NCI-H2196 (cell line): ENCODE results near the gene FBLN2.
"Not testable (repeated sequence)": the region's sequence is repeated elsewhere in the genome, so short reads cannot be mapped to it uniquely, and the experiment has no call there.

Experiments used
- DNase-seq: peaks from one replicate; lab custom pipeline; 2025; ENCODE audit not compliant: unreplicated experiment; lab: John Stamatoyannopoulos, UW

The FBLN2 gene

DNA sequence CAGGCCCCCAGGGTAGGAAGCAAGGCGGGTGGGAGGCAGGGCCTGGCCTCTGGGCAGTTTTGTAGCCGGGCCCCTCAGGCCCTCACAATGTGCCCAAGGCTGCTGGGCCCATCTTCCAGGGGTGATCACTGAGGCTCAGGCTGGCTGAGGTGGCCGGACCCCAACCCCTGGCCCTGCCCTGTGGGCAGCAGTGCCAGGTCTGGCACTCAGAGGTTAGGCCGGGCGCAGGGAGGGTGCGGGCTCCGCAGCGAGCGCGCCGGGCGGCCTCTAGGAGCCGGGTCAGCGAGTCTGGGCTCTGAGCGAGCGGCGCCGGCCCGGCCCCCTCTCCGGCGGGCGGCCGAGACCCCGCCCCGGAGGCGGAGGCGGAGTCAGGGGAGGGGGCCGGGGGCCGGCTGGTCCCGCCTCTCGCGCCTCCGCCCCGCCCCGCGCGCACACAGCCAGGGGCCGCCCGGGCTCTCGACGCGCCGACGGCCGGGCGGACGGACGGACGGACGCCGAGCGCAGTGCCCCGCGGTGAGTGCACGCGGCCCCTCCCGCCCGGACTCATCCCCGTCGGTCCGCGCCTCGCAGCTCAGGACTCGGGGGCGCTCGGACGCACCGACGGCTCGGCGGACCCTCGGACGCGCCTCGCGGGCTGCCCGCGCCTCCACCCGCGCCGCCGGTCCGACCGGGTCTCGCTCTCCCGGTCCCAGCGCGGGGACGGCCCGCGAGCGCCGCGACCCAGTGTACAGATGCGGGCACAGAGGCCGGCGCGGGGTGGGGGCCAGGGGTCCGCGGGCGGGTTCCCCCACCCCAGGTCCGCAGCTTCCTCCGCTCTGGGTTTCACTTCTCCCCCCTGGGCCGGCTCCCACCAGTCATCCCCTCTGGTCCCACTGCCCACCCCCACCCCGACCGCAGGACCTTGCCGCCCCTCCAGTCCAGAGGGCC, at the start of gene FBLN2:
FBLN2 (plus strand) TSS at position 430 of the 927 bp plus-strand sequence. CDS start 21,231 bp downstream, outside the sequence.
- peak; percentile 57 for DNase-seq

DNA sequence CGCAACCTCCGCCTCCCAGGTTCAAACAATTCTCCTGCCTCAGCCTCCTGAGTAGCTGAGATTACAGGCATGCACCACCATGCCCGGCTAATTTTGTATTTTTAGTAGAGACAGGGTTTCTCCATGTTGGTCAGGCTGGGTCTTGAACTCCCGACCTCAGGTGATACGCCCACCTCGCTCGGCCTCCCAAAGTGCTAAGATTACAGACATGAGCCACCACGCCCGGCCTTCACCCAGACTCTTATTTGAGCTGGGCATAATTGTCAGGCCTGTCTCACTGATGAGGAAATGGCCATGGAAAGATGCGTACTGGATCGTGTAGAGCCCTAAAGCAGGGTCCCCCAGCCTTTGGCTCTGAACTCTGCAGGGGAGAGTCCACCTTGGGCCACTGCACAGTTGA, 49.7 kb upstream of the FBLN2 start:
- DNase-seq = not testable (repeated sequence)

DNA sequence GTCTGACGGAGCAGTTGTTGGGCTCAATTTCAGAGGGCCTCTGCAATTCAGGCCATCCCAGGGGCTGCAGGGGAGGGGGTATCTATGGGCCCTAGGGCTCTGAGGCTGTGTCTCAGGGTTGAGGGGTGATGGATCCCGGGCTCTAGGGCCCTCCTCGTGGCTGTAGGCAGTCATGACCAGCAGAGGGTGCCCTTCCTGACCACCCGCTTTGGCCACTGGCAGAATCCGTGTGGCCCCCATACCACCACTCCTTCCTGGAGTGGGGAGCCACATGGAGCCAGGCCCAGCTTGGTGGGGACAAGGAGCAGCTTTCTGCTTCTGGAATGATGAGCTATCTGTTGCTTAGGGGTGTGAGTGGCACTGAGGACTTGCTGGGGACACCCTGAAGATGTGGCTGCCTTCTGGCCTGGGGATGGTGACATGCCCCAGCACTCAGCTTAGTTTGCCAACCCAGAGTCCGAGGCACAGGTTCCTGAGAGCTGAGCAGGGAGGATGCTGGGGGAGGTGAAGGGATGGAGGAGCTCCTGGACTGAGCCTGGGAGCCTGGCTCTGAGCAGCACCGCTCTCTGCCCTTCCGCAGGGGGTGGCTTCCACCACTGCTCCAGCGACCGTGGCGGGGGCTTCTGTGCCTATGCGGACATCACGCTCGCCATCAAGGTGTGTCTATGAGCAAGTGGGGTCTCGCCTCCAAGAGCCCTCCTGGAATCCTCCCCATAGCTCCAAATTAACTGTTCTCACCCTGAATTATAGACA, 48.6 kb upstream of the FBLN2 start:
- DNase-seq = no peak

DNA sequence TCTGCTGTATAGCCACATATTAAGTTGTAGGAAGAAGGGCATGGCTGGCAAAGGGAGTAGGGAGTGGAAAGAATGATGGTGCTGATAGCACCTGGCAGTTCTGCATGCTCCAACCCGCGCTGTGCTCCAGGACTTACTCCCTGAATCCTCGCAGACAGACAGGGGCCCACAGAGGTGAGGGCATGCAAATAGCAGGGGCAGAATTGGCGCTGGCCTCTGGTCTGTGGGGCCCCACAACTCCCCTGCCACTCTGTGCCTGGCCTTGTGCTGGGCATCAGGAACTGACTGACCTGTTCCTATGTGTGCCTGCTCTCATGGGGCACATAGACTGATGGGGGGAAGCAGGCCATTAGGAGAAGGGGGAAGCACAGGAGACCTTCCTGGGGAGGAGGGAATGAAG, 47.9 kb upstream of the FBLN2 start:
- no peak for DNase-seq

DNA sequence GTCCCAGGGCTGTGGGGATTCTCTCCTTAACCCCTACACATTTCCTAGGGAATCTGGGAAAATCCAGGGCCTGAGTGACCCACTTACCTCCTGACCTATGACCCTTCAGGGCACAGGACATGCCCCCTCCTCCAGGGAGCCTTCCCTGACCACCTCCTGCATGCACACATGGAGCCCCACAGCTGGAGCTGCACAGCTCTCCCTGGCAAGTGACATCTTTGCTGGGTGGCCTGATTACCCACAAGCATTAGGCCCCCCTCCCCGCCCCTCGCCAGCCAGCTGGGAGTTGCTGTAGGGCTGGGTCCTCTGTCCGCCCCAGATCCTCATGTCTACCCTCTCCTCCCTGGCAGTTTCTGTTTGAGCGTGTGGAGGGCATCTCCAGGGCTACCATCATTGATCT, 47.4 kb upstream of the FBLN2 start:
- DNase-seq = no peak

DNA sequence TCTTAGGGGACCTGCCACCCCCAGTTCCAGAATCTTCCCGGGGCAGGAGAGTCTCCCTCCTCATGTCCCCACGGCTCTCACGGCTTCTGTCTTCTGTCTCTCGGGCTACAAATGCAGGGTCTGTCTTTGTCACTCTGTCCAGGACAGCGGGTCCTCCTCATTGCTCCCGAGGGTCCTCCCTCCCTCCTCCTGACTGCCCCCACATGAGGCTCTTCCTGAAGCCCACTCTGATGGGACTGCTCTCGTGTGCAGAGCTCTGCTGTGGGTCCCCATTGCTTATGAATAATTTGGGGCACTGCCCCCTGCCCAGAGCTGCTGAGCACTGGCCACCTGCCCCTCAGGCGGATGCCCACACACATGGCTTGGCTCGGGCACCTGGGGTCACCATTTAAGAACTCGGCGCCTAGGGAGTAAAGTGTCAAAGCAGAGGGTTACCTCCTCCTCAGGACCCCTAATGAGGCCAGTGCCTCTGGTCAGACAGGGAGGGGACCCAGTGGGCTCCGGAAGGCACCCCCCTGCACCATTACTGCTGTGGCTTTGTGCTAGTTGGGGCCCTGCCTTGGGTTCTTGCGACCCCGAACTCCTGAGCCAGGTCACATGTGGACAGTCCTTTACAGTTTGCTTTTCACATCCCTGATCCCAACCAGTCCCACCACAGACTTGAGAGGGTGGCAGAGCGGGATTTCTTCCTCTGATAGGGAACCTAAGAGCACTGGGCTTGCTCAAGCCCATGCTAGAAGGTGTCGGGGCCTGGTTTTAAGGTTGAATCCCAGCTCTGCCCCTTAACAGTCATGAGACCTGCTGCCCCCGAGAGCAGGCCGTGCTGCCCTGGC, 46.8 kb upstream of the FBLN2 start:
- DNase-seq = no peak

DNA sequence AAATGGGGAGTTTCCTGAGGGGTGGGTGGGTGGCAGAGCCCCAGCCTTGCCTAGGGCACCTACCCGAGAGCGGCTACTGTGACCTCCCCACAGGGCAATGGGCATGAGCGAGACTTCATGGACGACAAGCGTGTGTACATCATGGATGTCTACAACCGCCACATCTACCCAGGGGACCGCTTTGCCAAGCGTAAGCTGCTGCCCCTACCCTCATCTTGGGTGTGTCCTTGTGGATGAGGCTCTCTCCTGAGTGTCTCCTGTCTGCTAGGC, 46.2 kb upstream of the FBLN2 start:
- no peak for DNase-seq

DNA sequence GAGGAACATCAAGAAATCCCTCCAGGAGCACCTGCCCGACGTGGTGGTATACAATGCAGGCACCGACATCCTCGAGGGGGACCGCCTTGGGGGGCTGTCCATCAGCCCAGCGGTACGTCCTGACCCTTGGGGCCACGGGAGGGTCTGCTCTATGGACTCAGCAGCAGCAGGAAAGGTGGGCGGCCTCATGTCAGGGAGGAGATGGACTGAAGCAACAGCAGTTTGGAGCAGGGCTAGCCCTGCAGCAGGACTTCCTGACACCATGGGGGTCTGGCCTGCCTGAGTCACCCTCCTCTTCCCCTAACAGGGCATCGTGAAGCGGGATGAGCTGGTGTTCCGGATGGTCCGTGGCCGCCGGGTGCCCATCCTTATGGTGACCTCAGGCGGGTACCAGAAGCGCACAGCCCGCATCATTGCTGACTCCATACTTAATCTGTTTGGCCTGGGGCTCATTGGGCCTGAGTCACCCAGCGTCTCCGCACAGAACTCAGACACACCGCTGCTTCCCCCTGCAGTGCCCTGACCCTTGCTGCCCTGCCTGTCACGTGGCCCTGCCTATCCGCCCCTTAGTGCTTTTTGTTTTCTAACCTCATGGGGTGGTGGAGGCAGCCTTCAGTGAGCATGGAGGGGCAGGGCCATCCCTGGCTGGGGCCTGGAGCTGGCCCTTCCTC, 44.6 kb upstream of the FBLN2 start:
- no peak for DNase-seq

DNA sequence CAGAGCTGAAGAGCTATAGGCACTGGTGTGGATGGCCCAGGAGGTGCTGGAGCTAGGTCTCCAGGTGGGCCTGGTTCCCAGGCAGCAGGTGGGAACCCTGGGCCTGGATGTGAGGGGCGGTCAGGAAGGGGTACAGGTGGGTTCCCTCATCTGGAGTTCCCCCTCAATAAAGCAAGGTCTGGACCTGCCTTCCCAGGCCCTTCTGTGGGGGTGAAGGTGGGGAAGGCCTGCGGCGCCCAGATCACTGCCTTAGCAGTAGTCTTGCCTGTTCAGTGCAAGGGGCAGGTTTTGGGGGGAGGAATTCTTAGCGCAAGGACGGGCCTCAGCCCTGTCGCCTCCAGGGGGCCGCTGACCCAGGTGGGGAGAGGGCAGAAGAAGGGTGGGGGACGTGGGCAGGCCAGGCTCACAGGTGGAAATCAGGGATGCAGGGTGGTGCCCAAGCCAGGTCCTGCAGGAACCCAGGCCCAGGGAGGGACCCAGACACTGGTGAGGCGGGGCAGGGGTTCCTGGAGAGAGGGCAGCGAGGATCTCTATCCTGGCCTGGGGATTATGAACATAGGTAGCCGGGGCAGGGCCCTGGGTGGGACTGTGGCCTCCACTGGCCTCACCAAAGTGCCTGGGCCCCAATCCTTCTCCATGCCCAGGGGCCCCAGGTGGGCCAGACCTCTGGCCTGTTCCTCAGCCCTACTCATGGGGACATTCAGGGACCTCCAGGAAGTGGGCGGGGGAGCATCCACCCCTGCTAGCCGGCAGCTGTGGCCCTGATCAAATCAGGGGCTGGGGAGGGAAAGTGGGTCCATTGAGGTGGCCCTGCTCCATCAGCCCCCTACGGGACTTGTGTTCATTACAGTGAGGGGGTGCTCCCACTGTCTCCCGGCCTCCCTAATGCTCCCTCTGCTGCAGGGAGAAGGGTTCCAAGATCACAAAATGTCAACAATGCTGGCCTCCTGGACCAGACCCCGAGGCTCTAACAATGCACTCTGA, 43.5 kb upstream of the FBLN2 start:
- DNase-seq = no peak

DNA sequence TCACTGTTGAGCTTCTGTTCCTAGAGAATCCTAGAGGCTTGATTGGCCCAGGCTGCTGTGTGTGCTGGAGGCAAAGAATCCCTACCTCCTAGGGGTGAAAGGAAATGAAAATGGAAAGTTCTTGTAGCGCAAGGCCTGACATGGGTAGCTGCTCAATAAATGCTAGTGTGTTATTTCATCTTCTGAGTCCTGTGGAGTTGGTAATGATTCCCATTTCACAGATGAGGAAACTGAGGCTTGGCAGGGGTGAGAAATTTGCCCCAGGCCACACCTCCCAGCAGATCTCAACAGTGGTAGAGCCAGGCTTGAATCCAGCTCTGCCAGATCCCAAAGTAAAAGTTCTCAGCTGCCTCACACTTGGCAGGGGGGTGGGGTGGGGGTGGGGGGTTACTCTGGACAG, 42.7 kb upstream of the FBLN2 start:
- DNase-seq = no peak

DNA sequence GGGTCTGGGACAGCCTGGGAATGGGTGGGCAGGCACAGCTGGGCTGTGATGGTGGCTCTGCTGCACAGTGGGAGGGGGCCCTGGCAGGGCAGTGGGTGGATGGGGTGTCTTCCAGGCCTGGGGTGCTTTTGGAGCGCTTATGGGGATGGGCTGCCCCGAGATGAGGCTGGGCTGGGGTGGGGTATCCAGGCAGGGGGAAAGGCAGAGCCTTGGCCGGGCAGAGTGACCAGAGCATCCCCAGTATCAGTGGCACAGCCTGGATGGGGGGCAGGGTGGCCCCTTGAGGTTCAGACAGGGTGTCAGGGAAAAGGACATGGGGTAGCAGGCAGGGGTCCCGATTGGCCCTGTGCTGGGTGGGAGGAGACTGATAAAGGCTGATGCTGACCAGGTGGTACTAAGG, 42.2 kb upstream of the FBLN2 start:
- no peak for DNase-seq

DNA sequence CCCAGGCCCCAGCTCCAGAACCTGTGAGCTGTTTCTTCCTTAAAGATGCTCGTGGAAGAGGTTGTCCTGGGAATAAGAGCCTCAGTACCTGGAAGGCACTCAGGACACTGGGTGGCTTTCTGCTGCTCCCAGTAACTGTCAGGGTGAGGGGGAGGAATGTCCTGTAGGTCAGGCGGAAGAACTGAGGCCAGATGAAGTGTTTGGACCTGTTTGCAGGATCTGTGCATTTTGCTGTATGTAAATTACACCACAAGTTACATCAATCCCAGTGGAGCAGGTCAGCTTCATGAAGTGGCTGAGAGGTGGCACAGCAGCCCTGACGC, 41.7 kb upstream of the FBLN2 start:
- DNase-seq = no peak

DNA sequence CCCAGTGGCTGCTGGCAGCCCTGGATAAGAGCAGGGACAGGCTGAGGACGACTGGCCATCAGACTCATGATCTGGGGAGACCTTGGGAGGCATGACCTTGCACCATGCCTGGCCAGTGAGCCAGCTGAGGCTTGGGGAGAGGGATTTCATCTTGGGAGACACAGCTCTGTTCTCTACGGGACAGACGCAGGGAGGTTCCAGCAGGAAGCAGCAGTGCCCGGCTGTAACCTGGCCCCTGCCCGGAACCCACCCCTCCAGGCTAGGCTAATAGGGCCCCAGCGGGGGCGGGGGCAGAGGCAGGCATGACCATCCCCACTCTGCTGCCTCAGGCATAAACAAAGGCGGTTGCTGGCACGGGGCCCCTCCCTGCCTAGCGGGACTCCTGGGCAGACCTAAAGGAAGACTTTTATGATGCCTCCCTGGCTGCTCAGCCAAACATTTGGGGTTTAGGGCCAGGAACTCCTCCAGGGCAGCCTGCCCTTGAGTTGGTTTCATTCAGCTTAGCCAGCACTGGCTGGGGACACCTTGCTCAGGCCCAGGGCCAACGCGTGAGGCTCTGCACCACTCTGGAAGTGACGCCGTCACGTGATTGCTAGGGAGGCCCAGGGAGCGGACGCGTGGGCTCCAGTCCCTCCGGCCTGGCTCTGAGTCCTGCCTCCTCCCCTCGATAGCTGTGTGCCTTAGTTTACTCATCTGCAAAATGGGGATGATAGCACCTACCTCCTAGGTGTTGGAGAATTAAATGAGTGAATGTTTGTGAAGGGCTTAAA, 41.2 kb upstream of the FBLN2 start:
- no peak for DNase-seq

DNA sequence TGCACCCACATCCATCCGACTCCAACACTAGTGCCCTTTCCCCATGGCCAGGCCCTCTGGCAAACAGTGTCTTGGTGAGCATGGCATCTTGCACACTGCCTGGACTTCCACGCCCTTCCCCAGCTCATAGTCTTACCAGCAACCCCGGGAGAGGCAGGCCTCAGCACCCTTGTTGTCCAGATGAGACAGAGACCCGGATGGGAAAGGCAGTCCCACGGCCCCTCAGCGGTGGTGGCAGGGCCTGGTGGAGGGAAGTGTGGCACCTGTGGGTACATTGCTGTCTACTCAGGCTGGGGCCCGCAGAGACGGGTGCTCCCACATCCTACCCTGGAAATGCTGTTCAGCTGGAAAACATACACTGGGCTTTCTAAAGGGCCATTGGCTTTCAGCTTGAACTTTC, 40.4 kb upstream of the FBLN2 start:
- no peak for DNase-seq

DNA sequence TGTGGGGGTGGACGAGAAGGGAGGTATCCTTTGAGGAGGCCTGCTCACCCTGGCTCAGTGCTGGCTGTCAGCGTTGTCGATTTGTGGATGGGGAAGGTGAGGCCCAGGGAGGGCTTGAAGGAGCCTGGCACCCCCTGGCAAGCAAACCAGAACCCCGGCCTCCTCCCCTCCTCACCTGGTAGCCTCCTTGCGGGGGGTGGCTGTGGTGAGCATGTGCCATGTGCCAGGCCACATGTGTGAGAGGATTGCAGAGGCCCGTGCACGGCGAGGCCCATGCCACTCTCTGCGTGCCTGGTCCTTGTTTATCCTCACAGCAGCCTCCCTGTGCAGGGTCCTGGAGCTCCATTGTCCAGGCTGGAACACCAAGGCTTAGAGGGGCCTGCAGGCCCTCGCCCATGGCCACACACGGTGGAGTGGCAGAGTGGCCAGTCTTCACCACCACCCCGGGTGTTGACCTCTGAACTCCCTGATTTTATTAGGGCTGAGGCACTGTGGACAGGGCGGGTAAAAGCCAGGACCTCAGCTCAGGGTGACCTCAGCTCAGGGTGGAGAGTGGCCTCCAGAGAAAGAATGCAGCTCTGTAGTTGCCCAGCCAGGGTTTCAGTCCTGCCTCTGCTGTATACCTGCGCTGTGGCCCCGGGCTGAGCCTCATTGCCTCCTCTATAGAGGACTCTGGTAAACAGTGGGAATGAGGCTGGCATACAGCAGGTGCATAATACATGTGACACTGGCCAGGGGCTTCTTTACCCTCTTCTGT, 39.7 kb upstream of the FBLN2 start:
- DNase-seq = no peak

DNA sequence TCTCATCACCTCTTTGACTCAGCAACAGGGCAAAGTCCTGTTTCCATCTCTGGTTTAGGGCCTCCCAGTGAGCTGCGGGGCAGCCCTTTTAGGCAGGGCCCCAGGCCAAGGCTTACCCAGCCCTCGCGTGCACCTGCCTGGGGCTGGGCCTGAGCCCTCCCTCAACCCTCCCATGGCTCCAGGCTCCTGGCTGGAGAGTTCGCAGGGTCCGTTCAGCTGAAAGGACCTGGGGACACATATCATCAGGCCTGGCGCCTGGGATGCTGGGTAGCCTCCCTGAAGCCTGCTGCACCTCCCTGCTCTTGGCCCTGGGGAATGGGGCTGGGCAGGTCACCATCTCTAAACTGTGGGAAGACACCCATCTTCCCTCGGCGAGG, 39.1 kb upstream of the FBLN2 start:
- no peak for DNase-seq

DNA sequence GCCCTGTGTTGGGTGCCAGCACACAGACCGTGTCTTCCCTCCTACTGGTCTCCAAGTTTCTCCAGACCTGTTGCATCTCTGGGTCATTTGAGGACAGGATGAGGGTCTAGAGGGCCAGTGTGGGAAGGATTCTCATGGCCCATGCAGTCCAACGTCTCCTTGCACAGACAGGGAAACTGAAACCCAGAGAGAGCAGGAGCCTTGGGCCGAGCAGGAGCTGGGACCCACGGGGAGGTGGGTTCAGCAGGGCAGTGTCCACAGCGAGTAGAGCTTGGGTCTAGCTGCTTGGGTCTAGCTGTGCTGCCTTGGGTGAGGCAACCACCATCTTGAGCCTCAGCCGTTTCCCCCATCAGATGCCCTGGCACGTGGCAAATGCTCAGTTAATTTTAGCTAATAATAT, 36.5 kb upstream of the FBLN2 start:
- DNase-seq = no peak

DNA sequence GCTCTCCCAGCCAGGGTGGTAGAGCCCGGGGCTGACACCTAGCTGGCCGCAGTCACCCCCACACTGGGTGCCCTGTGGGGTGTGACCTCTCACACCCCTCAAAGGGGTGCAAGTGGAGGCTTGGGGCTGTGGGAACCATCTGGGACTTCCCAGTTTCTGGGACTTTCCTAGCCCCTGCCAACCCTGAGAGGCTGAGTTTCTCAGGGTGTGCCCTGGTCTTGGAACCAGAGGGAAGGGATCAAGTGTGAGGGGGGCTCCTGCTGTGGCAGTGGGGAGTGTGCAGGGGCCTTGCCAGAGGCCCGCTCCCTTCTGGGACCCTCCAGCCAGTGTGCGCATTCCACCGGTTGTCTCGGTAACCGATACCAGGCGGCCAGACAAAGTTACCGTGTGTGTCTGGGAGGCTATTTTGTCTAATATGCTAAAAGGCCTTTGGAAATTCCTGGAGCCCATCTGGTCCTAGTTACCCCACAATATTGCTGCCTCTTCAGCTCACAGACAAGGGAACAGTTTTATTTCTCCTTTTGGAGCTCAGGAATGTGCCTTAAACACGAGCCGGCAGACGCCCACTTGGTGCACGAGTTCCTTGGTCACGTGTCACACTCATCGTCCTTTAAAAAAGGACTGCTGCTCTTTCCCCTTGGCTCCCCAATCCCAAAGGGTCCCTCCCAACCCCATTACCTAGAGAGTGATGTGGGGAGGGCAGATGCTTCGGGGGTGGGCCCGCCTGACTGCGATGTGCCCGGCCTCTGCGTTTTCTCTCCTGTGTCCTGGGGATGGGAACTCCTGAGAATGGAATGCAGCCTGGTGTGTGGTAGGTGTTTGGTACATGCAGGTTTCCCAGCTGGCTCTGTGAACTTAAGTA, 35.6 kb upstream of the FBLN2 start:
- DNase-seq = no peak
